Stimulated activated CD4-positive, alpha-beta T cell treated with anti-CD3 and anti-CD28 coated beads, TNF-alpha, amount 100 ng/mL, for 4 hours (primary cell): ENCODE results near the gene SNF8.
"Not testable (repeated sequence)": the region's sequence is repeated elsewhere in the genome, so short reads cannot be mapped to it uniquely, and the experiment has no call there.

Source experiments
- DNase-seq, 3 experiments: peaks; one replicate each; pipeline ENCODE4 v3.0.0-alpha.2; 2020; ENCODE audit warnings: low read depth in 3 of 3

The SNF8 gene, protein sequence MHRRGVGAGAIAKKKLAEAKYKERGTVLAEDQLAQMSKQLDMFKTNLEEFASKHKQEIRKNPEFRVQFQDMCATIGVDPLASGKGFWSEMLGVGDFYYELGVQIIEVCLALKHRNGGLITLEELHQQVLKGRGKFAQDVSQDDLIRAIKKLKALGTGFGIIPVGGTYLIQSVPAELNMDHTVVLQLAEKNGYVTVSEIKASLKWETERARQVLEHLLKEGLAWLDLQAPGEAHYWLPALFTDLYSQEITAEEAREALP

DNA sequence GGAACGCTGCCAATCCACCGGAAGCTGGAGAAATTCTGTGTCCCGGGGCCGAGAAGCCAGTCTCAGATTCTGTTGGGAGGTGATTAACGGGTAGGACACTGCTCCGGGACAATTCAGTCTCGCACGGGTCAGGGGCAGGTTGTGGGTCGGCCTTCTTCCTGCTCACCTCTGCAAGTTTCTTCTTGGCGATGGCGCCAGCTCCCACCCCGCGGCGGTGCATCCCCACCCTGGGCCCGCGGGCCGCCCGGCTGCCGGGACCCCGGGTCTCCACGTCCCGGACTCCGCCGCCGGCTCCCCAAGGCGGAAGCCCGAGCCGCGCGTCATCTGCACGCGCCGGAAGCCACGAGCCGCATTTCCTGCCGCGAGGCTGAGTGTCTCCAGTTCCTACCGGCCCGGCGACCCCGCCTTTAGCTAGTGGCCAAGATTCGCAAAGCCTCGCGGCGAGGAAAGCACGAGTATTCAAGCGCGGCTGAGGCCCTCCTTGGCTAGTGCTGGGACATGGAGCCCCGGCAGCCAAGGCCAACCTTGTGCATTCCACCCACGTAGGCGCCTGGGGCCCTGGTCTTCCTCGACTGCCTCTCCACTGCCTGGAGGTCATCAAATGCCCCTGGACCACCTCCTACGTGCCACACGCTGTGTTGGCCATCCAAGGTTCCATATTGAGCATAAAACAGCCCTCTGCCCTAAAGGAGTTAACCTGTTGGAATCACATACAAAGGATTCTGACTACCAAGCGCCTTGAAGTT lies at the start of gene SNF8:
Gene SNF8 (minus strand): TSS at position 328 of the 746 bp plus-strand sequence. CDS start 108 bp downstream, at position 220.
- DNase-seq, result peak; percentile 80 to 88 (median 87)

DNA sequence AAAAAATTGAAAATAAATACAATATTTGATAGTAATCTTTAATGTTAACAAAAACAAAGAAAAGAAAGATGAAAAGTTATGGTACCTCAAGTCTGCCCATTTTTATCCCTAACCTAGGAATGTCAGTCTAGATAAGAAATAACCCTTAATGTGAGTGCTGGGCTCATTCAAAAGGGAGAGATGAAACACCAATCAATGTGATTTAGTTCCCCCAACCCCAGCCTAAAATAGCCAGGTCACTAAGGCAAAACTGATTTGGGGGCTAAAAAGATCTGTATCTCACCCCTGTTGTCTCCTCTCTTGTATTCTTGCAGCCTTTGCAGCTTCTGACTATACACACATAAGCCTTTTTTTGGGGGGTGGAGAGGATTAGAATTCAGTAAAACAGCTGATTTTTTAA lies 49.3 kb upstream of the SNF8 start:
- no peak for DNase-seq

DNA sequence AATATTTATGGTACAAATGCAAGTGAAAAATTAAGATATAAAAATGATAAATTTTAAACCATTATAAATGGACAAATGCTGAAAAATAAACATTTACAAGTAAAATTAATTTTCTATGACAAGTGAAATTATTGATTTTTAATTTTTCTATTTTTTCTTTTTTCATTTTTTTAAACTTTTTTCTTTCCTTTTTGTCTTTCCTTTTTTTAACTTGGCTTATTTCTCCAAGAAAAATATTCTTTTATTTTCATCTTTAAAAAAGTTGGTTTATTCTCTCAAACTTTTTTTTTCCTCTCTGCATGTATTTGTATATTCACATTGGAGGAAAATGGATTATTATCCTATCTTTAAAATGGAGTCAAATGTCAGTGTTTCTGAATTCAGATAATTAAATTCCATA lies 48.7 kb upstream of the SNF8 start:
- DNase-seq, result no peak

- DNase-seq, result no peak
These were observed 47.8 kb upstream of the SNF8 start for GRCh38 chr17:48992444-48992843.

GRCh38 chr17:48990882-48991357 lies 46.3 kb upstream of the SNF8 start:
- DNase-seq, result no peak

DNA sequence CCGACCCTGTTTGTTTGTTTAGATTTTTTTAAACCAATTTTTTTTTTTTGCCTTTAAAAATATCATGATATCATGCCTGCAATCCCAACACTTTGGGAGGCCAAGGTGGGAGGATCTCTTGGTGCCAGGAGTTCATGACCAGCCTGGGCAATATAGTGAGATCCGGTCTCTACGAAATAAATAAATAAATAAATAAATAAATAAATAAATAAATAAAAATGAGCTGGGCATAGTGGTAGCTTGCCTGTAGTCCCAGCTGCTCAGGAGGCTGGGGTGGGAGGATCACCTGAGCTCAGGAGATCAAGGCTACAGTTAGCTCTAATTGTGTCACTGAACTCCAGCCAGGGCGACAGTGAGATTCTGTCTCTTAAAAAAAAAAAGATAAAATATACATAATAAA lies 44.5 kb upstream of the SNF8 start:
- DNase-seq, result no peak

DNA sequence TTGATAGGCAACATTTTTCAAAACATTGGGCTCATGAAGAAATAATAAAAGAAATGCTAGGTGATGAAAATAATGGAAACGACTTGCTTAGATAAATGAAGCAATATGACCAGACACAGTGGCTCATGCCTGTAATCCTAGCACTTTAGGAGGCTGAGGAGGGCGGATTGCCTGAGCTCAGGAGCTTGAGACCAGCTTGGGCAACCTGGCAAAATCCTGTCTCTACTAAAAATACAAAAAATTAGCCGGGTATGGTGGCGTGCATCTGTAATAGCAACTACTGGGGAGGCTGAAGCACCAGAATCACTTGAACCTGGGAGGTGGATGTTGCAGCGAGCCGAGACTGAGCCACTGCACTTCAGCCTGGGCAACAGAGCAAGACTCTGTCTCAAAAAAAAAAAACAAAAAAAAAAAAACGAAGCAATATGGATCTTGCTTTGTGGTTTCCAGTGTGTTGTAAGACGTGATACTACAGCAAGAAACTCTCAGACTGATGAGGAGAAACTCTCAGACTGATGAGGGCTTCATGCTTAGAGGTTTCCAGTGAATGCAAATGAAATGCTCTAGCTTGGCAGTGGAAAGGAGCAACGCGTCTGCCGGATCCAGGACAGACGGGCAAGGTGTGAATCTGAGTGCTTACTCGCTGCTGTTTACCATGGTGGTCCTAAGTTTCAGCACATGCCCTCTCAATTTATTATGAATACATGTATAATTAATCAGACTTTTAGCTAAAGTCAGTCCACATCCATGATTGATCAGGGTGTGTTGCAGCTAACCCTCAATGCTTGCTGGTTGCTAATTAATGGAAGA lies 41.0 kb upstream of the SNF8 start:
- no peak for DNase-seq

DNA sequence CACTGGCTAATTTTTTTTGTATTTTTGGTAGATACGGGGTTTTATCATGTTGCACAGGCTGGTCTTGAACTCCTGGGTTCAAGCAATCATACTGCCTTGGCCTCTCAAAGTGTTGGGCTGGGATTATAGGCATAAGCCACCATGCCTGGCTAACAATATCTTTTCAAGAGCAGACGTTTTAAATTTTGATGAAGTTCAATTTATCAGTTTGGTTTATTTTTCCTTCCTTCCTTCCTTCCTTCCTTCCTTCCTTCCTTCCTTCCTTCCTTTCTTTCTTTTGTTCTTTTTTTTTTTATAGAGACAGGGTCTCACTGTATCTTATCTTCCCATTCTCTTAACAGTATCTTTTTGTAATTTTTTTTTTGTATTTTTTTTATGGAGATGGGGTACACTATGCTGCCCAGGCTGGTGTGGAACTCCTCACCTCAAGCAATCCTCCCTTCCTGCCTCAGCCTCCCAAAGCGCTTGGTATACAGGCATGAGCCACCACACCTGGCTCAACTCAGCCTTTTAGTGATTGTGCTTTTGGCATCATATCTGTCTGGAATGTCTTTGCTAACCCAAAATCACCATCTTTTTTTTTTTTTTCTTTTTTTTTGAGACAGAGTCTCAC lies 37.4 kb upstream of the SNF8 start:
- DNase-seq, result no peak

- DNase-seq, result no peak
These were observed 29.2 kb upstream of the SNF8 start for GRCh38 chr17:48973806-48974205.

DNA sequence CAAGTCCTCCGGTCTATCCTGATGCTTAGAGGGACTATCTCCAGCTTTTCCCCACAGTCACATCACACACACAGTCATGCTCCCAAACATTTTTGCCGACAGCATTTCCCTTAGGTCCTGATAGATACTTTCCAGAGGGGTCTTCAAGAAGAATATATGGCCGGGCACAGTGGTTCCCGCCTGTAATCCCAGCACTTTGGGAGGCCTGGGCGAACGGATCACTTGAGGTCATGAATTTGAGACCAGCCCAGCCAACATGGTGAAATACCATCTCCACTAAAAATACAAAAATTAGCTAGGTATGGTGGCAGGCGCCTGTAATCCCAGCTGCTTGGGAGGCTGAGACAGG lies 28.1 kb upstream of the SNF8 start:
- no peak for DNase-seq

DNA sequence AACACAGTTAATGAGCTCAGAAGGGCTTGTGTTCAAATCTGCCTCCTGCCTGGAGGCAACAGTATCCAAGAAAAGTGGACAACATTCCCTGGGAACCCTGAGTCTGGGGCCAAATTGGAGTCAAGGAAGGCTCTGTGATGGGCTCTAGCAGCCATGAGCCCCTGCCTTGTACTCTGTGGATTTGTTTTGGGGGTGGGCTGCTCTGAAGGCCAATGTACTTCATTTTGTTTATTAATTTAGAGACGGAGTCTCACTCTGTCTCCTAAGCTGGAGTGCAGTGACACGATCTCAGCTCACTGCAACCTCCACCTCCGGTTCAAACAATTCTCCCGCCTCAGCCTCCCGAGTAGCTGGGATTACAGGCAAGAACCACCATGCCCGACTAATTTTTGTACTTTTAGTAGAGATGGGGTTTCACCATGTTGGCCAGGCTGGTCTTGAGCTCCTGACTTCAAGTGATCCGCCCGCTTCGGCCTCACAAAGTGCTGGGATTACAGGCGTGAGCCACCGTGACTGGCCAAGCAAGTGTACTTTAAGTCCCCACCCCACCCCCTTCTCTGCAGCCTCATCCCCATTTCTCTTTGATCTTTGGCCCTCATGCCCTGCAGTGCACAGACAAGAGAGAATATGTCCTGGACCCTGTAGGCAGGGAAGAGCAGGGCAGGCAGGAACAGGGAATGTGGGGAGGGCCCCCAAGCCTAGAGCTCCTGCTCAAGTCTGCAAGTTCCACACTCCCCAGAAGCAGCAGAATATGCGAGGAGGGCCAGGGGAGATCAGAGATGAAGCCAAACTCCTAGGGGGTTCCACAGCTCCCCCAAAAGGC lies 26.4 kb upstream of the SNF8 start:
- no peak for DNase-seq

DNA sequence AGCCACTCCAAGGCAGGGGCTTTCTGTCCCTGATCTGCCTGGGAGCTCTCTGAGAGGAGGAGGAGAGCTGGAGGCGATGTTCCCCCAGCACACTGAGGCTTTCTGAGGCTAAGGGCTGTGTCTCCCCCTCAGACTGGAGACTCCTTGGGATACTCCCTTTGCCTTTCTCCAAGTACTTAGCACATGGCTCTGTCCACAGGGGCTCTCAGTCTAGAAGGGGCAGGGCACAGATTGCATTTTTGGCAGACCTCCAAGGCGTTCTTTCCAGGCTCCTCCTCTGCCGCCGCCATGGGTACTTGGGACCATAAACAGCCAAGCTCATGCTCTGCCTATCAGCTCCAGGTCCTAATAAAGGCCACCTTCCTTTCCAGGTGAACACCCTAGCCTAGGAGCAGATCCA lies 25.6 kb upstream of the SNF8 start:
- DNase-seq, result no peak

DNA sequence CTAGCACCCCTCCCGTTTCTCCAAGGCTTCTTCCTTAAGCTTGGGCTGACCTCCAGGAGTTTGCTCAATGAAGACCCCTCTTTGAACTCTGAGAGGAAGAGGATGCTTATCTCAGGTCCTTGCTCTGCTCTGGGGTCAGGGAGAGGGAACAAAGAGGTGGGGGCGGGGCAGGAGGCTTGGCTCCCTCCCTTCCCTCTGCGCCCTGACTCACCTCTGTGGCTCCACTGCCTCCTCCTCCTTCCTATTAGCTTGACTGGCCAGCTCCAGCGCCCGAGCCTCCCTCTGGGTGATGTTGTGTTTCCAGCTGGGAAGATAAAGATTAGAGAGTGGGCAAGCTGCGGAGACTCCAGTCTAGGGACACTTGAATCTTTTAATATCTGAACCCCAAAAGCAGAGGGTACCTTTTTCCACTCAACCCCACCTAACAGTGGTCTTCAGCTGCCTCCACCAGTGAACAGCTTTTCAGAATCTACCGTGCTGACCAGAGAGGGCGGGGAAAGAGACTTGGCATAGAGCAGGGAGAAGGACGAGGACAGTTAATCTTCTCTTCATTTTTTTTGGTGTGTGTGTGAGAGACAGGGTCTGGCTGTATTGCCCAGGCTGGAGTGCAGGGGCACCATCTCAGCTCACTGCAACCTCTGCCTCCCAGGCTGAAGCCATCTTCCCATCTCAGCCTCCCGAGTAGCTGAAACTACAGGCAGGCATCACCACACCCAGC lies 17.0 kb upstream of the SNF8 start:
- DNase-seq, result no peak

GRCh38 chr17:48960834-48961515 lies 16.3 kb upstream of the SNF8 start:
- no peak for DNase-seq

DNA sequence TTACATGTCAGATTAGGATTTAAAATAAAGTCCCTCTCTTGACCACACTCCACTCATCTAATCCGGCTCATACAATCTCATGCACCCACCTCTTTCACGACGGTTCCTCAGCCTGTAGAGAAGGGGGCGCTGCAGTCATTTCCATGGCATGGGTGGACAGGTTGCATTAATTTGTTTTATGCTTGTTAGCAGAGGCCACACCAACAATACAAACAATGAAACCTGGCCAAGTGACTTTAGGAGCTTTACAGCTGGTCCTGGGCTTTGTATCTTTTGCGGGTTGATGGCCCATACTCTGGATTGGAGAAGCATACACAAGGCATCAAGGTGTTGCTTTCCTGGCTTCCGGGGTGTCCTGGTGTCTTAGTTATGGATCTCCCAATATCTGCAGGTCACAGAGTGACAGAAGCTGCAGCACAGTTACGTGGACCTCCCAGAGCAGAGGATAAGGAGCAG lies 9.7 kb upstream of the SNF8 start:
- no peak for DNase-seq

- no peak for DNase-seq
These were observed 8.3 kb upstream of the SNF8 start for GRCh38 chr17:48952904-48953303.

GRCh38 chr17:48951572-48951971 lies 6.9 kb upstream of the SNF8 start:
- no peak for DNase-seq

- DNase-seq, result not testable (repeated sequence)
These were observed 614 bp upstream of the SNF8 start for GRCh38 chr17:48945261-48945651.

DNA sequence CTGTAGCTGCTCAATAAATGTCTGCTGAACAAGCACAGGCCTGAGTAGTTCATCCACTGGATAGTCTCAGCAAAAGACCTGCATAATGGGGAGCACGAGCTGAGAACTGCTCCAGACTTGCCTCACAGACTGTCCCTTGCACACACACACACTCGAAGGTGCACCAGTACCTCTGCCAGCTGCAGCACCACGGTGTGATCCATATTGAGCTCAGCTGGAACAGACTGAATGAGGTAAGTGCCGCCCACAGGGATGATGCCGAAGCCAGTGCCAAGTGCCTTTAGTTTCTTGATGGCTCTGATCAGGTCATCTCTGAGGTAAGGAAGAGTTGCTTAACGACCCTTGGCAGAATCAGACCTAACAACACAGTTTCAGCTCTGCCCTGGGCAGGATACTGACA lies 11.6 kb downstream of the SNF8 start:
- no peak for DNase-seq

DNA sequence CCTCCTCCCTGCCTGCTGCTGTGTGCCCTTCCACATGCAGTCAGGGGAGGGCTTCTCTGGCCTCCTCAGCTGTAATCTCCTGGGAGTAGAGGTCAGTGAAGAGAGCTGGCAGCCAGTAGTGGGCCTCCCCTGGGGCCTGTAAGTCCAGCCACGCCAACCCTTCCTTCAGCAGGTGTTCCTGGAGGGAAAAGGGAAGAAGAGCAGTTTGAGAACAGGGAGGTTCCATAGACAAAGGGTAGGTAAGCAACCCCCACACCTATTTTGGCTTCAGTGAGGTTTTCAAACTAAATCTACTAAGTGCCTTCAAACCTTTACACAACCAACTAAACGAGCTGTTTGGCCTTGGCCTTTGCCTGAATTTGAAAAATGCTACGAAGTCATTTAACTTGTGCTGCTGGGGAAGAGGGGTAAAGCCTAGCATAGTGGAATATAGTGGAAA lies 14.2 kb downstream of the SNF8 start:
- DNase-seq, result no peak
